Kidney (tissue), 14 donors: Measurements from ENCODE around the gene POLR2L. TPM values are rescaled to one million over a fixed set of nuclear protein-coding genes. Genes with fewer than 3 reads are reported as not detected.
A peak's percentile ranks its signal among the peaks of the same experiment; 100 is the strongest.

Source experiments
- DNase-seq, 5 donors: peaks; one replicate each; pipeline ENCODE4 v3.0.0-alpha.2; 2013 to 2020
- FAIRE-seq: peaks from 2 replicates; lab custom pipeline; 2012; peaks lifted over from hg19 to GRCh38; lab: Jason Lieb, UNC
- H3K27ac ChIP-seq, 2 donors: one replicate each; pipeline ENCODE4 v1.7.0; 2013; ENCODE audit warnings: low read depth in 2 of 2, low read length in 2 of 2, inconsistent platforms in 1 of 2
- H3K27me3 ChIP-seq: one replicate; pipeline ENCODE4 v1.7.1; 2013; ENCODE audit warnings: low read length, inconsistent platforms; ENCODE audit not compliant: control insufficient read depth, insufficient read depth
- H3K36me3 ChIP-seq, 3 donors: one replicate each; pipeline versions ENCODE4 v1.7.0 to v1.7.1; 2013; ENCODE audit warnings: low read length in 3 of 3, control low read depth in 1 of 3, inconsistent platforms in 1 of 3; ENCODE audit not compliant: insufficient read depth in 3 of 3, control insufficient read depth in 2 of 3
- H3K4me1 ChIP-seq, 3 donors: one replicate each; pipeline versions ENCODE4 v1.7.0 to v1.7.1; 2013; ENCODE audit warnings: low read length in 3 of 3, inconsistent platforms in 1 of 3, low read depth in 1 of 3; ENCODE audit not compliant: control insufficient read depth in 2 of 3, insufficient read depth in 2 of 3
- H3K4me3 ChIP-seq, 3 donors: one replicate each; pipeline versions ENCODE4 v1.7.0 to v1.8.1; 2013; ENCODE audit warnings: low read length in 3 of 3, control low read depth in 1 of 3, inconsistent platforms in 1 of 3
- H3K9ac ChIP-seq, 3 donors: one replicate each; pipeline versions ENCODE4 v1.7.0 to v1.7.1; 2013; ENCODE audit warnings: low read length in 3 of 3, control low read depth in 1 of 3, inconsistent platforms in 1 of 3
- H3K9me3 ChIP-seq, 3 donors: one replicate each; pipeline versions ENCODE4 v1.7.0 to v1.7.1; 2013; ENCODE audit warnings: low read length in 3 of 3, control low read depth in 1 of 3, inconsistent platforms in 1 of 3; ENCODE audit not compliant: control insufficient read depth in 2 of 3, insufficient read depth in 1 of 3
- CTCF ChIP-seq: IDR thresholded peaks from 3 replicates; pipeline ENCODE4 v1.5.1; 2012; ENCODE audit warnings: mild to moderate bottlenecking, moderate library complexity, borderline replicate concordance; ENCODE audit not compliant: insufficient read depth; ENCODE audit errors: extremely low read depth
- intact Hi-C: fragments of 100-400 bp; cut with DNase I; formaldehyde crosslinking; loops from one replicate; pipeline ENCODE4 v1.11.1; 2022
- polyA plus RNA-seq: library from polyadenylated mRNA; stranded (reverse); fragments of 350-450 nt; fragmentation: Illumina TruSeq; extraction: RNeasy Lipid Tissue Mini Kit (QIAGEN cat#74804); gene quantifications from one replicate; pipeline ENCODE4 v1.2.3, GENCODE V29; 2014; ENCODE audit warnings: low read depth, low replicate concordance; ENCODE audit not compliant: insufficient read depth
- total RNA-seq: library from RNA; stranded (reverse); fragmentation: NEBNext Ultra II Directional; extraction: Animal tissue kit (Norgen Biotek cat#: 25700); gene quantifications from one replicate; pipeline ENCODE4 v1.2.1, GENCODE V29; 2021
- donor health status: control.
- donor health status: control.
- donor health status: control.
- donor health status: control.
- donor health status: control.
- donor health status: DM: yes; HTN: yes; CAD: no.
- donor health status: Normal renal cell carcinoma (clear cell type).

POLR2L gene
- total and polyA plus RNA-seq, 2 donors from 2014 or later: 107 to 376 TPM

- Histone ChIP-seq H3K9ac (no peak overlapping the region), H3K27ac (no peak overlapping the region), H3K36me3 (no peaks in the 10 kb centered on the region), H3K9me3 (no peaks in the 10 kb centered on the region), H3K4me3 (no peak overlapping the region), H3K4me1 (peaks cover 0 to 56% (median 22%) of the 10 kb centered on the region in 3 donors), H3K27me3 (no peaks in the 10 kb centered on the region)
- DNase-seq (no peak), FAIRE-seq (no peak)
- TF ChIP-seq CTCF: no peak
- intact Hi-C loops: no loop called here
These were observed 11.0 kb downstream of the POLR2L start for GRCh38 chr11:831118-831864.

GRCh38 chr11:830295-831117 is 11.8 kb downstream of the POLR2L start:
- H3K27ac ChIP-seq: no peak overlapping the region
- intact Hi-C loops: no loop called here
- peak overlapping the region in 1 of 3 donors; percentile 51 for H3K4me3 ChIP-seq
- no peak for FAIRE-seq
- H3K9ac ChIP-seq: no peak overlapping the region
- H3K9me3 ChIP-seq: no peaks in the 10 kb centered on the region
- peaks cover 0 to 58% (median 22%) of the 10 kb centered on the region in 3 donors for H3K4me1 ChIP-seq
- DNase-seq: peak; percentile 85 to 93 (median 91)
- TF ChIP-seq CTCF: no peak
- no peaks in the 10 kb centered on the region for H3K36me3 ChIP-seq
- no peaks in the 10 kb centered on the region for H3K27me3 ChIP-seq

- TF ChIP-seq CTCF: no peak
- no peak for FAIRE-seq
- Histone ChIP-seq H3K9ac (no peak overlapping the region), H3K9me3 (no peaks in the 10 kb centered on the region), H3K27me3 (no peaks in the 10 kb centered on the region), H3K27ac (no peak overlapping the region), H3K4me3 (peak overlapping the region in 2 of 3 donors; percentile 45 to 51), H3K36me3 (no peaks in the 10 kb centered on the region), H3K4me1 (peaks cover 0 to 54% (median 22%) of the 10 kb centered on the region in 3 donors)
- DNase-seq: no peak
- intact Hi-C loops: no loop called here
These were observed 12.5 kb downstream of the POLR2L start for GRCh38 chr11:829847-830294.
